HUES6 (cell line): ENCODE data around the gene GADL1.

Source experiments
- H3K27ac ChIP-seq: 2 replicates; pipeline ENCODE4 v1.7.0; 2013; ENCODE audit warnings: low read depth, mild to moderate bottlenecking, low read length, inconsistent platforms
- H3K27me3 ChIP-seq: 2 replicates; pipeline ENCODE4 v1.6.1; 2013; ENCODE audit warnings: low read length; ENCODE audit not compliant: control insufficient read depth, insufficient read depth
- H3K36me3 ChIP-seq: 2 replicates; pipeline ENCODE4 v1.6.1; 2013; ENCODE audit warnings: low read length; ENCODE audit not compliant: control insufficient read depth, insufficient read depth
- H3K4me1 ChIP-seq: 2 replicates; pipeline ENCODE4 v1.6.1; 2013; ENCODE audit warnings: low read length; ENCODE audit not compliant: control insufficient read depth, insufficient read depth
- H3K4me3 ChIP-seq: 2 replicates; pipeline ENCODE4 v1.5.1; 2013; ENCODE audit warnings: low read depth, low read length
- H3K9ac ChIP-seq: one replicate; pipeline ENCODE4 v1.6.1; 2013; ENCODE audit warnings: mild to moderate bottlenecking, low read length
- H3K9me3 ChIP-seq: 2 replicates; pipeline ENCODE4 v1.6.1; 2013; ENCODE audit warnings: low read depth, low read length; ENCODE audit not compliant: control insufficient read depth, insufficient read depth

The GADL1 gene

GRCh38 chr3:30918761-30919160, 24.3 kb upstream of the GADL1 start:
- Histone ChIP-seq H3K9me3 (no peaks in the 10 kb centered on the region), H3K27ac (no peak overlapping the region), H3K27me3 (no peaks in the 10 kb centered on the region), H3K4me3 (no peak overlapping the region), H3K36me3 (no peaks in the 10 kb centered on the region), H3K9ac (no peak overlapping the region), H3K4me1 (no peaks in the 10 kb centered on the region)

DNA sequence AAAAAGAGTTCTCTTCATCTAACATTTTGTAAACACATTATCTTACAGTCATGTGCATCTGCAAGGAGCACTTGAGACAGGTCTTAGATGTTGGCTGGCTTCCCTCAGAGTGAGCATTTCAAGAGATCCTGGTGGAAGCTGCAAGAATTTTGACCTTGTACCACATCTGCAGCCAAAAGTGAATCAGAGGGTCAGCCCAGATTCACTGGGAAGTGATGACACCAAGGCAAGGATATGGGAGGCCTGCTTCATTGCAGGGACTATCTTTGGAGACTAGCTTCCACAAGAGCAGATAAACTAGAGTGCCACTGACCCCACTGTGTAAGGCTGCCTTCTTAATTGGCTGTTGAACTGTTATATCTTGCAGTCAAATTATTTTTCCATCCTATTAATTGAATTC, 21.3 kb upstream of the GADL1 start:
- no peaks in the 10 kb centered on the region for H3K4me1 ChIP-seq
- no peak overlapping the region for H3K27ac ChIP-seq
- no peaks in the 10 kb centered on the region for H3K27me3 ChIP-seq
- no peaks in the 10 kb centered on the region for H3K9me3 ChIP-seq
- H3K9ac ChIP-seq, result no peak overlapping the region
- H3K36me3 ChIP-seq, result no peaks in the 10 kb centered on the region
- H3K4me3 ChIP-seq, result no peak overlapping the region

GRCh38 chr3:30914696-30915095, 20.2 kb upstream of the GADL1 start:
- H3K9me3 ChIP-seq, result no peaks in the 10 kb centered on the region
- H3K9ac ChIP-seq, result no peak overlapping the region
- H3K27me3 ChIP-seq, result no peaks in the 10 kb centered on the region
- no peak overlapping the region for H3K4me3 ChIP-seq
- H3K36me3 ChIP-seq, result no peaks in the 10 kb centered on the region
- H3K27ac ChIP-seq, result no peak overlapping the region
- H3K4me1 ChIP-seq, result peaks cover 5% of the 10 kb centered on the region; the same call in 1 of the 2 replicates

GRCh38 chr3:30913176-30913575, 18.7 kb upstream of the GADL1 start:
- no peak overlapping the region for H3K27ac ChIP-seq

DNA sequence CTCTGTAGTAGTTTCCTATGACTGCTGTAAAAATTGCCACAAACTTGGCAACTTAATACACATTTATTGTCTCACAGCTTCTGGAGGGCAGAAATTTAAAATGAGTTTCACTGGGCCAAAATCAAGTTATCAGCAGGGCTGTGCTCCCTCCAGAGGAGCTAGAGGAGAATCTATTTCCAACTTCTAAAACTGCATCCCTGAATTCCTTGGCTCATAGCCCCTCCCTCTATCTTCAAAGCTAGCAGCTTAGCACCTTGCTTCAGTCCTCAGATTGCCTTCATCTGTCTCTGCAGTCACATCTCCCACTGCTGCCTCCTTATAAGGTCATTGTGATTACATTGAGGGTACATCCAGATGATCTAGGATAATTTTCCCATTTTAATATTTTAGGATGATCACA, 17.8 kb upstream of the GADL1 start:
- H3K9ac ChIP-seq, result no peak overlapping the region
- no peak overlapping the region for H3K27ac ChIP-seq
- H3K4me1 ChIP-seq, result peaks cover 16% of the 10 kb centered on the region
- H3K9me3 ChIP-seq, result no peaks in the 10 kb centered on the region
- H3K27me3 ChIP-seq, result no peaks in the 10 kb centered on the region
- H3K36me3 ChIP-seq, result no peaks in the 10 kb centered on the region
- H3K4me3 ChIP-seq, result no peak overlapping the region

More at GRCh38 chr3:30913176-30913575, 18.7 kb upstream of the GADL1 start:
- H3K9me3 ChIP-seq, result no peaks in the 10 kb centered on the region
- H3K4me3 ChIP-seq, result no peak overlapping the region
- H3K27me3 ChIP-seq, result no peaks in the 10 kb centered on the region
- H3K36me3 ChIP-seq, result no peaks in the 10 kb centered on the region
- H3K9ac ChIP-seq, result no peak overlapping the region
- peaks cover 16% of the 10 kb centered on the region for H3K4me1 ChIP-seq

DNA sequence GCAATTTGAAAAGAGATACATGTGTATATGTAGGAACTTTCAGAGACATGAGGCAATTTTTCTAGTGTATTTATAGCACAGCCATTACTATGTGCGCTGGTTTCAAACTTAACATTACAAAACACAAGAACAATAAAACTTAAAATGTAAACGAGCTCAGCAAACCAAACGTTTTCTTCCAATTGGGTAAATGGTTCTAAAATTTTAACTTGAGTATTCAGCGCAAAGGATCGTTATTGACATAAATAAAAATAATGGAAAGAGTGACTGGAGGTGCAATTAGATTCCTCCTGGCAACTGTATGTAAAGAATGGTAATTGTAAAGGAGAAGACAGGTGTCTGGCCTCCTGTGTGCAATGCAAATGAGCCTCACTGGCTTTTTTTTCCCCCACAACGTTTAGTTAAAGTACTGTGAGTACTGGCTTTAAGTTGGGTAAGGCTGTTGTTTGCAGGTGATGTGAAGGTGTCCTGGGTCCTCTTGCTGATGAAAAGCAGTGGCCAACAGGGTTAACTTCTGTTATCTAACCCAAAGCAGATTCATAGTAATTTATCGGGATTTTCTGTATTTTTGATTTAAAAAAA, 14.1 kb upstream of the GADL1 start:
- Histone ChIP-seq H3K27ac (no peak overlapping the region), H3K27me3 (no peaks in the 10 kb centered on the region), H3K9me3 (no peaks in the 10 kb centered on the region)

DNA sequence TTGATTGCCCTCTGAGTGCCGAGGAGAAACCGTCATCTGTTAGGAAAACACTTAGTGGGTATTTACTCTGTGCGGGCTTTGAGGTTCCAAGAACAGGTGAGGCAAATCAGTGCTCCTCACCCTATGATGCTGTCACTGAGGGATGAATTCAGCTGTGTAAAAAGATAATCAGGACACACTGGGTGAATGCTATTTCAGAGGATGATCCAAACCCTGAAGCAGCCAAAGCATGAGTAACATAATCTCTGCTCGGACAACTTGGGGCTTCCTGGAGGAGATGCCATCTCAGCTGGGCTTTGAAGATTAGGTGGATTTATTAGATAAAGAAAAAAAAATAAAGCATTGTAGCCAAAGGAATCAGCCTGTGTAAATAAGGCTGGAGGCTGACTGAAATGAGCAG, 10.5 kb upstream of the GADL1 start:
- H3K9me3 ChIP-seq, result no peaks in the 10 kb centered on the region
- no peaks in the 10 kb centered on the region for H3K27me3 ChIP-seq
- H3K27ac ChIP-seq, result no peak overlapping the region
- no peaks in the 10 kb centered on the region for H3K36me3 ChIP-seq
- no peak overlapping the region for H3K4me3 ChIP-seq
- peaks cover 14% of the 10 kb centered on the region for H3K4me1 ChIP-seq
- no peak overlapping the region for H3K9ac ChIP-seq

More for the DNA sequence above, 14.1 kb upstream of the GADL1 start:
- Histone ChIP-seq H3K4me1 (peaks cover 16% of the 10 kb centered on the region), H3K9ac (no peak overlapping the region), H3K4me3 (no peak overlapping the region), H3K36me3 (no peaks in the 10 kb centered on the region)

DNA sequence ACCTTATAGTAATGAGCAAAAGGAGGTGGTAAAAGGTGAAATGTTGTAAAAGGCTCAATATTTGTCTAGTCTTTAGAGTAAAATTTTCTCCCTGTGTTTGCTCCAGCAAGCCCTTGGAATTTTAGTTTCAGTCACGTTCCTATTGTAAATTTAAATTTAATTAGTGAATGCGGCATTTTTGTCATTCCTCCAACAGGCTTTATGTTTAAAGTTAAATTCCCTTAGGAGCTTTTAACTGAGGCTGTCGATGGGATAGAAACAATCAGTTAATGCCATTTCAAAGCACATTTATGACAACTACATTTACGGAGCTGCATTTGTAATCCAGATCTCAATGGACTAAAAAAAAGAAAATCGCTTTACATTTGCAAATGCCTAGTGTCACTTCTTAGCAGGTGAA, 868 bp upstream of the GADL1 start:
- Histone ChIP-seq H3K4me1 (peaks cover 11% of the 10 kb centered on the region; the same call in 1 of the 2 replicates), H3K4me3 (no peak overlapping the region), H3K9ac (no peak overlapping the region), H3K27me3 (peaks cover 33% of the 10 kb centered on the region), H3K9me3 (no peaks in the 10 kb centered on the region), H3K36me3 (no peaks in the 10 kb centered on the region), H3K27ac (no peak overlapping the region)

DNA sequence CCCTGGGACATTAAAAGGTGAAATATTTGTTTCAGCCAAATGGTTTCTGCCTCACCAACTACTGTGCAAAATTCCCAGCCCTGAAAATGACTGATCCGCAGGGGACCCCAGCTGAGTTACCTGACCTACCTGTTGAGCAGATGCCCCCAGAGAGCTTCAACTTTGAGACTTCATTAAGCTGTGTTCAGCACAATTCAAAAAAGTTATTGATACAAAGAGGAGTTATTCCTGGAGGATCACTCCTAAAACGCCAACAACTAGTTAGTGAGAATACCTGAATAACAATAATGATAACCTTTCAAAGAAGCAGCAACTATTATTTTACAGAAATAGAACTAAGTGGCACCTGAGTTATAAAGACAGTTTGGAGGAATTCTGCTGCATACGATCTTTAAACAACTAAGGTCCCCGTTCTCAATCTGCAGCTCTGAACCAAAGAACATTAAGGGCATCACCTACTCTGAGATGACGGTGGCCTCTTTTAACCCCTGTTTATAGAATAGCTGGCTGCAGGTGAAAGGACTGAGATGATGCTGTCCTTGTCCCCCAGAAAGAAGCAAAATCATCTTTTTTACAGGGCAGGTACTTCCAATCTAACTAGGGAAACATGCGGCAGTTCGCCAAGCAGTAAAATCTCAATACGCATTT, 659 bp downstream of the GADL1 start:
- H3K27me3 ChIP-seq, result peaks cover 33% of the 10 kb centered on the region
- no peaks in the 10 kb centered on the region for H3K9me3 ChIP-seq
- peaks cover 14% of the 10 kb centered on the region; the same call in 1 of the 2 replicates for H3K4me1 ChIP-seq
- peak overlapping the region; percentile 62 for H3K4me3 ChIP-seq
- no peaks in the 10 kb centered on the region for H3K36me3 ChIP-seq
- H3K27ac ChIP-seq, result no peak overlapping the region
- no peak overlapping the region for H3K9ac ChIP-seq

DNA sequence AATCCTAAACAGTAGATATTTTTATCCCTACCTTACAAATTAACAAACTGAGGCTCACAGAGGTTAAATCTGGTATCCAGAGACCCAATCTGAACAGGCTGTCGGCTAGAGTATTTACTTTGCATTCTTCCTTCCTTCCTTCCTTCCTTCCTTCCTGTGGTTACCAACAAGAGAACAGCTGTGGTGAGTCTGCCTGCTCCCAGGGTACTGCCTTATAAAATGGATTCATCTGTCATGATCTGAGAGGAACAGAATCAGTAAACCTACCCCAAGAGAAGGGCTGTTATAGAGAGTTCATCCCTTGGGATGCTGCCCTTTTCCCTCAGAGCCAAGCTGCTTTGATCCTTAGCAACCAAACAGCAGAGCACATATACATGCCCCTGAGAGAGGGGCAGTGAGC, 3.6 kb downstream of the GADL1 start:
- no peak overlapping the region for H3K9ac ChIP-seq
- peaks cover 14% of the 10 kb centered on the region; the same call in 1 of the 2 replicates for H3K4me1 ChIP-seq
- no peak overlapping the region for H3K4me3 ChIP-seq
- H3K27ac ChIP-seq, result no peak overlapping the region
- no peaks in the 10 kb centered on the region for H3K9me3 ChIP-seq
- no peaks in the 10 kb centered on the region for H3K36me3 ChIP-seq
- H3K27me3 ChIP-seq, result peaks cover 31% of the 10 kb centered on the region

- Histone ChIP-seq H3K4me3 (no peak overlapping the region), H3K27ac (no peak overlapping the region), H3K9me3 (no peaks in the 10 kb centered on the region), H3K9ac (no peak overlapping the region), H3K36me3 (no peaks in the 10 kb centered on the region), H3K27me3 (no peaks in the 10 kb centered on the region), H3K4me1 (peaks cover 9% of the 10 kb centered on the region; the same call in 1 of the 2 replicates)
Measured at GRCh38 chr3:30886888-30887287, 7.6 kb downstream of the GADL1 start.
